GM18951 (cell line): ENCODE results near the gene ACVRL1.
"Not testable (repeated sequence)": the region's sequence is repeated elsewhere in the genome, so short reads cannot be mapped to it uniquely, and the experiment has no call there.

Source experiments
- POLR2A ChIP-seq: IDR thresholded peaks from 4 replicates; pipeline ENCODE4 v1.6.1; 2011; ENCODE audit warnings: mild to moderate bottlenecking; ENCODE audit not compliant: insufficient read length, insufficient read depth; ENCODE audit errors: extremely low read depth
- in situ Hi-C: fragments of 300-500 bp; cut with MboI; formaldehyde crosslinking; loops from one replicate; pipeline ENCODE4 v1.12.0; 2022; ENCODE audit warnings: low sequenced_read_pairs, mixed read lengths, inconsistent platforms; ENCODE audit not compliant: unreplicated experiment

The ACVRL1 gene

DNA sequence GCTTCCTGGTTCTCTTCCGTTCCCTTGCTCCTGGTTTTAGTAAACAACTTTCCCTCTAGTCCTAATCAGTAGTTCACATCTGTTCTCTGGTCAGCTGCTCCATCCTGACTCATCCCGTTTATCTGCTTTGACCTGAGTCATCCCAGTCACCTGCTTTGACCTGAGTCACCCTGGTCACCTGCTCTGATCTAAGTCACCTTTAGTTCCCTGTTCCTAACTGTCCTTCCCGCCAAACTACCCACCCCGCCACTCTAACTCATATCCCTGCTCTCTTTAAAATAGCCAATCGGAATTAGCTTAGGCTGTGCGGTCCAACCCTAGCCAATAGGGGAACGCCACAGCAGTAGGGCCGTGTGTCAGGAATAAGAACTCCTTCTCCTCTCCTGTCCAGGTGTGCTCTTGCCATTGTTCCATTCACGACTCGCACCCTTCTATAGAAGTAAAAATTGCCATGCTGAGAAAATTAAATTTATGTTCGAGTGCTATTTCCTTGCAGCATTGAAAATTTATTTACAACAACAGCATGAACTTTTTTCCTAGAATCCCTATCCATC is 22.6 kb upstream of the ACVRL1 start:
- no peak for TF ChIP-seq POLR2A
- in situ Hi-C loops, result no loop called here

DNA sequence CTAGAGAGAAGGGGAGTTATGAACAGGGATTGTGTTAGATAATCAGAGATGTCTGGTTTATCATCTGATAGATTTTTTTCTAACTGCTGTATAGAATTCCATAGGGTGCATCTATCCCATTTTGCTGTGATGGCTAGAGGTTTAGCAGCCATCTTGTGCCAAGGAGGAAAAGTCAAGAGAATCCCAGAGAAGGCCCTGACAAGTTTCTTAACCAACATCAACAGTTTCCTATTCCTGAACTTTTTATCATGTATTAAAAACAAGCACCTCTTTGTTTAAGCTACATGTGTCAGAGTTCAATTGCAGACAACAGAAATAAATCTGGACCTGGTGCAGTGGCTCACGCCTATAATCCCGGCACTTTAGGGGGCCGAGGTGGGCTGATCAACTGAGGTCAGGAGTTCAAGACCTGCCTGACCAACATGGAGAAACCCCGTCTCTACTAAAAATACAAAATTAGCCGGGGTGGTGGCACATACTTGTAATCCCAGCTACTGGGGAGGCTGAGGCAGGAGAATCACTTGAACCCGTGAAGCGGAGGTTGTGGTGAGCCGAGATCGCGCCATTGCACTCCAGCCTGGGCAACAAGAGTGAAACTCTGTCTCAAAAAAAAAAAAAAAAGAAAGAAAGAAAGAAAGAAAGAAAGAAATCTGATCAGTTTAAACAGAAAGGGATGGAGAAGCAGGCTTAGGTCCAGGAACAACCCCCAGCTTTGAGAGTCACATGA is 21.8 kb upstream of the ACVRL1 start:
- in situ Hi-C loops, result not testable (repeated sequence)

DNA sequence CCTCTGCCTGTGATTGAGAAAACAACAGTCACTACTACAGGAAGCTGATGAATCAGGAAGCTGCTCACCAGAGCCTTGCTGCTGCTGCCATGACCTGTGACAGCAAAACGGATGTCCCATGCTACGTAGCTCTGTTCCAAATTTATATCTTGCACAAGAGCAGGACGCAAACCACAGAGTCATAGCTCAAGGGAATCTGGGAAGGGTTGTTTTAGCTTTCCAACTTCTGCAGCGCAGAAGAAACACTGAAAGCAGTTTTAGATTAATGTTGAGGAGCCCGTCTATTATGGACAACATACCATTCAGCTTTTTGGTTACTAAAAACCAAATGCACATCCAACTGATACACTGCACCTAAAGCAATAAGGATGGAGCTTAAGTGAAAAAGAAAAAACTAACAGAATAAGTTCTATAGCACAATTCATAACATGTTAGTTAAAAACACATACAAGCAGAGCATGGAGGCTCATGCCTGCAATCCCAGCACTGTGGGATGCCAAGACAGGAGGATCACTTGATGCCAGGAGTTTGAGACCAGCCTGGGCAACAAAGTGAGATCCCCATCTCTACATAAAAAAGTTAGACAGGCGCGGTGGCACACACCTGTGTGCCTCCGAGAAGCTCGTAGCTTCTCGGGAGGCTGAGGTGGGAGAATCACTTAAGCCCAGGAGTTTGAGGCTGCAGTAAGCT is 21.1 kb upstream of the ACVRL1 start:
- TF ChIP-seq POLR2A, result no peak
- in situ Hi-C loops, result no loop called here

DNA sequence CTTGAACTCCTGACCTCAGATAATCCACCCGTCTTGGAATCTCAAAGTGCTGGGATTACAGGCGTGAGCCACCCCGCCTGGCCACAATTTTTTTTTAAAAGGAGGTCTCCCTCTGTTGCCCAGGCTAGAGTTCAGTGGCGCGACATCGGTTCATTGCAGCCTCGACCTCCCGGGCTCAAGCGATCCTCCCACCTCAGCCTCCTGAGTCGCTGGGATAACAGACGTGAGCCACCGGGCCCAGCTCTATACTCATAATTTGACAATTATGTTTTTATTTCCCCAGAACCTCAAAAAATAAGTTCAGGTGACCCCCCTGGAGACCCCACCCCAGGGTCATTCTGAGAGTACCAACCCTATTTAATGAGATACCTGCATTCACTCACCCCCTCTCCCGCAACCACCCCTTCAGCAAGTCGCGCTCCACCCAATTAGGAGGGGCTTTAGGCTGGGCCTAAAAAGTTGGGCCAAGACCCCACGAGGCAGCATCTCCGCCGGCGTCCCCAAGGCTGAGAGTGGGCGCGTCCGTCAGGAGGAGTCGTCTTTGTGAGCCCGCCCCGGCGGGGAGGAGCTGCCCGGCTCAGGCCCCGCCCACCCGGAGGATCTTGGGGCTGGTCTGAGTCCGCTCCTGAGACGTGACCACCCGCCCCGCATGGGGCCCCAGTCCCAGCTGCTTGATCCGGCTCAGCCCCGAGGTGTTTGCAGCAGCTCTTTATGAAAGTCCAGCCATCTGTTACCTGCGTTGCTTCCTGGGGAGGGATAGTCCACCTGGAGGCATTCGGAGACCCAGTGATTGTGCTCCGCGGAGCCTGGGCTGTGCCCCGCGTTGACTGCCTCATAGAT is 19.6 kb upstream of the ACVRL1 start, which contains the start of gene ANKRD33:
Gene ANKRD33, plus strand, starts transcription at position 628 of the 840 bp plus-strand sequence. Its CDS starts 84 bp downstream, at position 712.
- TF ChIP-seq POLR2A, result no peak
- in situ Hi-C loops, result no loop called here

DNA sequence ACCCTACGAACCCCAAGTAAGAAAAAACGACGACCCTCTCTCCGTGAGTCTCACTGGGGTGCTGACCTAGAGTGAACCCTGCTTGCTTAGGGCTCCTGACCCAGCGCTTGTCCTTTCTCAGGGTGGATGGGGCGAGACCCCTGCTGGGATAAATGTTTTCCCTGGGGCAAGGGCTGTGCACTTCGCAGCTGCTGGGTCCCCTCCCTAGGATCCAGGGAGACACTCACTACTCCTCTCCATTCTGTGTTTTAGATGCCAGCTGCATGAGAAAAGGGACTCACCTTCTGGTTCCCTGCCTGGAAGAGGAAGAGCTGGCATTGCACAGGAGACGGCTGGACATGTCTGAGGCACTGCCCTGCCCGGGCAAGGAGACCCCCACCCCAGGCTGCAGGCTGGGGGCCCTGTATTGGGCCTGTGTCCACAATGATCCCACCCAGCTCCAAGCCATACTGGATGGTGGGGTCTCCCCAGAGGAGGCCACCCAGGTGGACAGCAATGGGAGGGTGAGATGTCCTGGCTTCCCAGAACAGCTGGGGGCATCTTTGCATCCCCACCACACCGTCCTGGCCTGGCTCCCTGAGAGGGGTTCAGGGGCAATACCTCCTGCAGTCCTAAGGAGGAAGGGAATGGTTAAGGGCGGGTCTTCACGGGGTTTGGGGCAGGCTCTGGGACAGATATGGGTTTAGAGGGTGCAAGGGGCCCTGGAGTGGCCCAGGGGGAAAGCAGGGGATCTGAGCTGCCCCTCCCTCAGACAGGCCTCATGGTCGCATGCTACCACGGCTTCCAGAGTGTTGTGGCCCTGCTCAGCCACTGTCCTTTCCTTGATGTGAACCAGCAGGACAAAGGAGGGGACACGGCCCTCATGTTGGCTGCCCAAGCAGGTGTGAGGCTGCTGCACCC is 18.7 kb upstream of the ACVRL1 start:
- in situ Hi-C loops, result no loop called here
- no peak for TF ChIP-seq POLR2A

DNA sequence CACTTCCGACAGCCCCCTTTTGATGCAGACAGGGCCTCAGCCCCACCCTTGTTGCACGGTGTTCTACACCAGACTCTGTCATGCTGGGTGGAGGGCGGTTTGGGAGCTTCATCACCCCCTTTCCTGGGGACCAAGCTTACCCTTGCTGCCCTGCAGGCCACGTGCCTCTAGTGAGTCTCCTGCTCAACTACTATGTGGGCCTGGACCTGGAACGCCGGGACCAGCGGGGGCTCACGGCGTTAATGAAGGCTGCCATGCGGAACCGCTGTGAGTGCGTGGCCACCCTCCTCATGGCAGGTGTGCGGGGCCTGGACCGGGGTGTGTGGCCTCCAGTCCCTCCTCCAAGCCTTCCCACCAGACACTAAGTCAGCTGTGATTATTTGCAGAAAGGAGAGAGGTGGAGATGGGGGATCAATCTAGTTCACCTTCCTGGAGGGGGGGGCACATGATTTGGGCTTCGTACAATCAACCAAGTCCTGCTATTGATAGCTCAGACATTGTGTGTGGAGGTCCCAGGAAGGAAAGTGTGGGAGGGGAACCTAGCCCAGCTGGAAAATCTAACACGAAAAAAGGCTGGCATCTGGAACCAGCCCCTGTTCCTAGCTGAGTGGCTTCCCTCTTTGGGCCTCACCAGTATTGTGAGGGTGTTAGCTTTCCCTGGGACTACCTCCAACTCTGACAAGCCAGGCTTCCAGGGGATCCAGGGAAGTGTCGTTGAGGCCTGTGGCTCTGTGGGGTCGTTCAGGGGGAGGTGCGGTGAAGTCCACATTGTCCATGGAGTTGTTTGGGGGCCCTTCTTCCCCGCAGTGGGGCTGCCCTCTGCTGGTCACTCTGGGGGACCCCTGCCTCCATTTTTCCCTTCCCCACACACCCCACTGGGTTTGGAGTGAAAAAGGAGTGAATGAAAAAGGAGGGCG is 17.8 kb upstream of the ACVRL1 start:
- in situ Hi-C loops, result no loop called here
- TF ChIP-seq POLR2A, result no peak

DNA sequence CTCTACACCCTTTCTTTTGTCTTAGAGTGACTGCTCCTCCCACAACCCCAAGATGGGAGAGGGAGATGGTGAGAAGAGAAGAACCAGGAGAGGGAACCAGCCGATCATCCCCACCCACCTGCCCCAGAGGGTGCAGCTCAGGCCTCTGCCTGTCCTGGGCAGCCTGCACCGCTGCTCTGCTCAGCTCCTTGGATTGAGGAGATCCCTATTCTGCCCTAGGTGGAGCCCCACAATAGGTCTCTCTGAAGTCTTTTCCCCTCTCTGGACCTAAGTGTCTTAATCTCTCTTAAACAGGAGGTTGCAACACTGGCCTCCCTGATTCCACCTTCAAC is 17.2 kb upstream of the ACVRL1 start:
- TF ChIP-seq POLR2A, result no peak
- in situ Hi-C loops, result no loop called here

DNA sequence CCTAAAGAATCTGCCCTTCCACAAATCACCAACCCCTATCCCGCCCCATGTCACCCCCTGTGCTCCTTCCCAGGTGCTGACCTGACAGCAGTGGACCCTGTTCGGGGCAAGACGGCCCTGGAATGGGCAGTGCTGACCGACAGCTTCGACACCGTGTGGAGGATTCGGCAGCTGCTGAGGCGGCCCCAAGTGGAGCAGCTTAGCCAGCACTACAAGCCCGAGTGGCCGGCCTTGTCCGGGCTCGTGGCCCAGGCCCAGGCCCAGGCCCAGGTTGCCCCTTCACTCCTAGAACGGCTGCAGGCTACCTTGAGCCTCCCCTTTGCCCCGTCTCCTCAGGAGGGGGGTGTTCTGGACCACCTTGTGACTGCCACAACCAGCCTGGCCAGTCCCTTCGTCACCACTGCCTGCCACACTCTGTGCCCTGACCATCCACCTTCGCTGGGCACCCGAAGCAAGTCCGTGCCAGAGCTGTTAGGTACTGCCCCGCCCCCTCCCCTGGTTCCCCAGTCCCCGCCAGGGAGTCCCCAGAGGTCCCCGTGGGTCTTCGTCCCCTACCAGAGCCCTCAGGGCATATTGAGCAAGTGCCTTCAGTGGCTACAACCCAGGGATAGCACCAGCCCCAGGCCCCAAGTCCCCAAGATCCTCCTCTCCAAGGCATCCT is 16.7 kb upstream of the ACVRL1 start:
- in situ Hi-C loops, result no loop called here
- TF ChIP-seq POLR2A, result no peak

DNA sequence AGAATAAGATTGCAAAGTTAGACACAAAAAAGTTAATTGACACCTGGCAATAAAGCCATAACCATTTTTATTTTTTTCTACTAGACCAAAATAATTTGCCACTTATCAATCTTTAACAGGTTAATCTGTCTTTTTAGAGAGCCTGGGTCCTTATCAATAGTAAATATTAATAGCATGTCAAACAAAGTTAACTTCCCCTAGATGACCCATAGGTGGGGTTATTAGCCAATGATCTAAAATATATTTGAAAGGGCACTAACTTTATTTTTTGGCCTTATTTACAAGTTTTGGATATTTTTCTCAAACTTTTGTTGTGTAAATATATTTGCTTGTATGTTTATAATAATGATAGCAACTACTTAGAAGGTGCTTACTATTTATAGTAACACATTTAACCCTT is 15.5 kb upstream of the ACVRL1 start:
- in situ Hi-C loops, result no loop called here
- TF ChIP-seq POLR2A, result no peak

DNA sequence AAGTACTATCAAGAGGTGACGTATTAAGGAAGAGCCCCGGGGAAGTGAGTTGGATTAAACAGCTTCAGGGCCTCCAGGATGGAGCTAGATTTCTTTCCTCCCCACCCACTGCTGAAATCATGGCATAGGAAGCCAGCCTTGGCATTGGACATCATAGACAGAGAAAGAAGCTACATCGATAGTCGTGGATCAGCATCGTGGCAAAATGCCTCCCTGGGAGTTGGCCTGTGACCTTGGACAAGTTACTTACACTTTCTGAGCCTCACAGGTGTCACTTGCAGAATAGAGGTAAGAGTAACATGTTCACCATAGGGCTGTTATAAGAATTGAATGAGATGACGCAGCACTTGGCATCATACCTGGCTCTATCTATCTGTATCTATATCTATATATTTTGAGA is 13.5 kb upstream of the ACVRL1 start:
- in situ Hi-C loops, result no loop called here
- TF ChIP-seq POLR2A, result no peak

DNA sequence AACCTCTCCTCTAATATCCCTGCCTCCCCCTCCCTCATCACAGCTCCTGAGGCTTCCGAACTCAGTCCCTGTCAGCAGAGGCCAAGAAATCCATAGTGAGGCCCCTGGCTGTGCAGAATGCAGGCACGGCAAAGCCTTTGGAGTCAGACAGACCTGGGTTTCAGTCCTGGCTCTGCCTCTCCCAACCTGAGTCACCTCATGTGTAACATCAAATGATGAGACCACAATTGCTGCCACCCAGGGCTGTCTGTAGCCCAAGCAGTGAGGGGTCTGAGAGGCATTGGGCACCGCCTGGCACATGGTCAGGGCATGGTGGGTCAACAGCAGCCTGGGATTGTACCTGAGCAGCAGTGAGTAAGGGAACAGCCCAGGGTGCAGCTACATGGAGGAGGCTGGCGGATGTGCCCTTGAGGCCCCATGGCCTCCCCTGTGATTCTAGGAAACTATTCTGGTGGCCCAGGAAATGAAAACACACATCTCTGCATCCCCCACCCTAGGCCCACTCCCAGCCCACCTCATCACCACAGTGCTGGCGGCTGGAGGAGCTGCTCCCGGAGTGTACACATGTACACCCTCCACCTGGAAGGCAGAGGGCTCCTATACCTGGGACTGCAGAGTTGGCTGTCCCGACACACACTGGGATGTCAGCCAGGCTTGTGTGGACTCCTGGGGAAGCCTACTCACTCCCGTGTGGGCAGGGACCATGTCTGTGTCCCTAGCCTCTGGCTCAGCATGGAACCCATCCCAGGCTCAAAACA is 11.7 kb upstream of the ACVRL1 start:
- TF ChIP-seq POLR2A, result no peak
- in situ Hi-C loops, result no loop called here

DNA sequence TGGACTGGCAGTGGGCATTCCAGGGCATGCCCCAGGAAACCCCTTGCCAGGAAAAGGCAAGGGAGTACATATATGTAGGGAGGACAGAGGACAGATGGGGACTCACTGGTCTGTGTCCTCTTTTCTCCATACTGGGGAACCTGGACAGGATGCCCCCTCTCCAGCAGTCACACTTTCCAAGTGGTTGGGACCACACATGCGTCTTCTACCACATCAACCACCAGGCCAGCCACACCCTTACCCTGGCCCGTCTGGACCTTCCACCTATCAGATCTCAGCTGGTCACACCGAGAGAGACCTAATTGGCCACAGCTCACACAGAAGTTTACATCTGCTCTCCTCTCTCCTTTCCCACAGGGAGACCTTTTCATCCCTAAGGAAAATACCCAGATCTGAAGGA is 11.1 kb upstream of the ACVRL1 start:
- in situ Hi-C loops, result no loop called here

More for the DNA sequence above, 11.1 kb upstream of the ACVRL1 start:
- TF ChIP-seq POLR2A, result no peak
